ENCODE results near the gene CFAP20DC. TPM values are rescaled to one million over a fixed set of nuclear protein-coding genes. Genes with fewer than 3 reads are reported as not detected.

The CFAP20DC gene
- total and polyA plus RNA-seq, 4 donors = 0.98 to 2.1 (median 1.5) TPM

GRCh38 chr3:58962816-58963215, 87.0 kb downstream of the CFAP20DC start:
- 97% methylated on average over 3 of the region's 3 CpGs for WGBS
- no peaks in the 10 kb centered on the region for H3K36me3 ChIP-seq (ENCODE audit: control insufficient read depth in 4 of 4, insufficient read depth in 3 of 4, low read depth in 1 of 4, low read length in 3 of 4)
- H3K4me1 ChIP-seq (ENCODE audit: control insufficient read depth in 4 of 4, insufficient read depth in 4 of 4, low read length in 3 of 4) = no peaks in the 10 kb centered on the region
- H3K9ac ChIP-seq (ENCODE audit: low read depth in 1 of 2, low read length in 2 of 2) = no peak overlapping the region
- no peaks in the 10 kb centered on the region for H3K9me3 ChIP-seq (ENCODE audit: control insufficient read depth in 4 of 4, low read length in 3 of 4)
- TF ChIP-seq RAD21 (IDR thresholded peaks at IDR 0.05) (no peak), FOXA1 (IDR thresholded peaks at IDR 0.05) (no peak), RXRA (IDR thresholded peaks at IDR 0.05) (no peak), FOXA2 (IDR thresholded peaks at IDR 0.05) (no peak), HNF4A (conservative IDR thresholded peaks at IDR 0.05) (no peak), CTCF (IDR thresholded peaks at IDR 0.05; ENCODE audit: low read depth, low read length, missing input control) (no peak), SP1 (IDR thresholded peaks at IDR 0.05) (no peak), YY1 (IDR thresholded peaks at IDR 0.05) (no peak), GABPA (IDR thresholded peaks at IDR 0.05 in 1 of 2, conservative IDR thresholded peaks at IDR 0.05 in 1 of 2) (no peak), ZBTB33 (IDR thresholded peaks at IDR 0.05) (no peak), TAF1 (conservative IDR thresholded peaks at IDR 0.05) (no peak), EGR1 (IDR thresholded peaks at IDR 0.05; ENCODE audit: low read depth in 2 of 2) (no peak)
- no peak for DNase-seq (ENCODE audit: low spot score)
- no peak overlapping the region for H3K27ac ChIP-seq (ENCODE audit: low read depth in 1 of 2, low read length in 2 of 2)
- no peak overlapping the region for H3K4me3 ChIP-seq (ENCODE audit: low read depth in 1 of 3, low read length in 3 of 3)
- H3K27me3 ChIP-seq (ENCODE audit: control insufficient read depth in 4 of 4, insufficient read depth in 4 of 4, low read length in 3 of 4) = no peaks in the 10 kb centered on the region

GRCh38 chr3:58962040-58962651, 87.7 kb downstream of the CFAP20DC start:
- Histone ChIP-seq H3K27me3 (ENCODE audit: control insufficient read depth in 4 of 4, insufficient read depth in 4 of 4, low read length in 3 of 4) (no peaks in the 10 kb centered on the region), H3K36me3 (ENCODE audit: control insufficient read depth in 4 of 4, insufficient read depth in 3 of 4, low read depth in 1 of 4, low read length in 3 of 4) (no peaks in the 10 kb centered on the region), H3K4me1 (ENCODE audit: control insufficient read depth in 4 of 4, insufficient read depth in 4 of 4, low read length in 3 of 4) (no peaks in the 10 kb centered on the region), H3K9me3 (ENCODE audit: control insufficient read depth in 4 of 4, low read length in 3 of 4) (no peaks in the 10 kb centered on the region), H3K27ac (ENCODE audit: low read depth in 1 of 2, low read length in 2 of 2) (no peak overlapping the region), H3K9ac (ENCODE audit: low read depth in 1 of 2, low read length in 2 of 2) (no peak overlapping the region), H3K4me3 (ENCODE audit: low read depth in 1 of 3, low read length in 3 of 3) (no peak overlapping the region)
- DNase-seq (ENCODE audit: low spot score) = no peak
- WGBS = 86% methylated on average over 2 of the region's 2 CpGs
- TF ChIP-seq NR2F2 (IDR thresholded peaks at IDR 0.05) (no peak), CTCF (IDR thresholded peaks at IDR 0.05; ENCODE audit: low read depth, low read length, missing input control) (no peak), SP1 (IDR thresholded peaks at IDR 0.05) (no peak), ATF3 (IDR thresholded peaks at IDR 0.05) (no peak), JUND (IDR thresholded peaks at IDR 0.05) (no peak), ZBTB33 (IDR thresholded peaks at IDR 0.05) (no peak), MAX (IDR thresholded peaks at IDR 0.05) (no peak), EGR1 (IDR thresholded peaks at IDR 0.05; ENCODE audit: low read depth in 2 of 2) (no peak), FOXA2 (IDR thresholded peaks at IDR 0.05) (no peak), HNF4A (conservative IDR thresholded peaks at IDR 0.05) (no peak), RXRA (IDR thresholded peaks at IDR 0.05) (no peak), TAF1 (conservative IDR thresholded peaks at IDR 0.05) (no peak), RAD21 (IDR thresholded peaks at IDR 0.05) (no peak), YY1 (IDR thresholded peaks at IDR 0.05) (no peak), HNF4G (IDR thresholded peaks at IDR 0.05) (no peak), FOXA1 (IDR thresholded peaks at IDR 0.05) (no peak), REST (IDR thresholded peaks at IDR 0.05) (no peak), GABPA (IDR thresholded peaks at IDR 0.05 in 1 of 2, conservative IDR thresholded peaks at IDR 0.05 in 1 of 2) (no peak)
